ENCODE results near the gene ATOH8. TPM values are rescaled to one million over a fixed set of nuclear protein-coding genes. Genes with fewer than 3 reads are reported as not detected.
A peak's percentile ranks its signal among the peaks of the same experiment; 100 is the strongest.

Gene ATOH8
- total and polyA plus RNA-seq, 8 donors = 1.7 to 13.9 (median 3.5) TPM

DNA sequence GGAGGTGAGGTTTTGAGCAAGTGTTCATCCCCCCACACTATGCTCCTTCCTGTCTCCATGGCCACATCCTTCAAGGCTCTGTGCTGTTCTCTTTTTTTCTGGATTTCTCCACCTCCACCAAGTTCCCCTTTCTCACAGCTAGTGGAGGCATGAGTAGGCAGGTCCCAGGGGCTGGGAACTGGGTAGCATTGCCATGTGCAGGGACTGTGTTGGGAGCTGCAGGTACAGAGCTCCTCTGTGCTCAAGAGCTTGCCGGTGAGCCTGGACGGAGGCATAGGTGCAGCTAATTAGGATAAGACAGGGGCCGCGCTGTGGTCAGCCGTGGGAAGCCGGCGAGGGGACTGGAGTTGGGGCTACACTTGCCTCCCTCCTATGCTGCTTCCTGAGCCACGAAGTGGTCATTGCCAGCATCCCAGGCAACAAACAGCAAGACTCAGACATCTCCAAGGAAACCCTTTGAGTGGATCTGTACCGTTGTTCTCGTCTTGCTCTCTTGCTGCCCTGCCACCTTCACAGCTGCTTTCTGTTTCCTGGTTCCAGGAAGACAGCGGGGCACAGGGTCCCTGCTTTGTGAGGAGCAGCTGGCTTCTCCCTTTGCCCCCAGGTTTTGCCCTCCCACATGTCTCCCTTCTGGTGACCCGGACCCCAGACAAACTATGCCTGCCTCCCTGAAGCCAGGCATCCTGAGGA, 36.9 kb downstream of the ATOH8 start:
- peak in 1 of 4 donors; percentile 23 for ATAC-seq
- intact Hi-C loops (cut with DNase I) = no loop called here
- Histone ChIP-seq H3K27ac (no peak overlapping the region), H3K27me3 (no peaks in the 10 kb centered on the region), H3K4me1 (peaks cover 0 to 20% (median 0%) of the 10 kb centered on the region in 3 donors), H3K4me3 (no peak overlapping the region), H3K9me3 (no peaks in the 10 kb centered on the region), H3K36me3 (no peaks in the 10 kb centered on the region)
- no peak for FAIRE-seq
- WGBS, 2 donors = 75 to 78% methylated on average over 12 of the region's 12 CpGs
- DNase-seq = peak in 2 of 6 donors; percentile 29 to 53
- TF ChIP-seq, protein P1, sequence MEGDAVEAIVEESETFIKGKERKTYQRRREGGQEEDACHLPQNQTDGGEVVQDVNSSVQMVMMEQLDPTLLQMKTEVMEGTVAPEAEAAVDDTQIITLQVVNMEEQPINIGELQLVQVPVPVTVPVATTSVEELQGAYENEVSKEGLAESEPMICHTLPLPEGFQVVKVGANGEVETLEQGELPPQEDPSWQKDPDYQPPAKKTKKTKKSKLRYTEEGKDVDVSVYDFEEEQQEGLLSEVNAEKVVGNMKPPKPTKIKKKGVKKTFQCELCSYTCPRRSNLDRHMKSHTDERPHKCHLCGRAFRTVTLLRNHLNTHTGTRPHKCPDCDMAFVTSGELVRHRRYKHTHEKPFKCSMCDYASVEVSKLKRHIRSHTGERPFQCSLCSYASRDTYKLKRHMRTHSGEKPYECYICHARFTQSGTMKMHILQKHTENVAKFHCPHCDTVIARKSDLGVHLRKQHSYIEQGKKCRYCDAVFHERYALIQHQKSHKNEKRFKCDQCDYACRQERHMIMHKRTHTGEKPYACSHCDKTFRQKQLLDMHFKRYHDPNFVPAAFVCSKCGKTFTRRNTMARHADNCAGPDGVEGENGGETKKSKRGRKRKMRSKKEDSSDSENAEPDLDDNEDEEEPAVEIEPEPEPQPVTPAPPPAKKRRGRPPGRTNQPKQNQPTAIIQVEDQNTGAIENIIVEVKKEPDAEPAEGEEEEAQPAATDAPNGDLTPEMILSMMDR (IDR thresholded peaks at IDR 0.05) = no peak

DNA sequence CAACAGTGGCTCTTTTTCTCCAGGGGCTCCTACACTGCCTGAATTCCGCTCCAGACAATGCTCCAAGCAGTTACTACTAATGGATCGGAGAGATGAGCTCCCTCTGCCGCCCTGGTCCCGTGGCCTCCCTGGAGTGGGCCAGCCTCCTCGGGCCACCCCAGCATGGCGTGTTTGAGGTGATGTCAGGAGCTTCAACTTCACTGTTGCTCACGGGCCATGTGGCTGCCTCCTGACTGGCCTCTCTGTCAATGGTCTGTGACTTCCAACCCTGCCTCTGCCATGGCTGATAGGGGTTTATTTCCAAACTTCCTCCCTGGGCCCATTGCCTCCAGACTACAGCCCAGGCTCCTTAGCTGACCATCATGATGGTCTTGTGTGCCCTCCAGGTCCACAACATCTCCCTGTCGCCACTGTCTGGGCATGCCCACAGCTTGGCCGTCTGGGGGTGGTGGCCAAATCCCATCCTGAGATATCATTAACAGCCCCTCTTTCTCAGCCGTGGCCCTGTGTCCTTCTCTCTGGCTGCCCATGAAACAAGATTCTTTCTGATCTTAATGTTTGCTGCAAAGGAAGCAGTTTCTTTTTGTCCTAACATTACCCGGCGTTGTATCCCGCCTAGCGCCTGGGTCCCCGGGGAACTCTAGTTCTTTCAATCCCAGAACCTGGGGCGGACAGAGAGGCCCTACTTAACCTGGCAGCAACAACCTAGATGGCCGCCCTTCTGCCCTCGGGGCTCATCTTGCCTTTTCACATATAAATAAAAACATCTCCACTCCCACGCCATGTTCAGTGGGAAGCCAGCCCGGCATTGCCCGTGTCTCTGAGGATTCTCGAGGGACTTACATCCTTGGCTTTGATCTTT, 38.1 kb downstream of the ATOH8 start:
- no peak for ATAC-seq
- Histone ChIP-seq H3K9me3 (no peaks in the 10 kb centered on the region), H3K27ac (no peak overlapping the region), H3K4me1 (peaks cover 0 to 20% (median 0%) of the 10 kb centered on the region in 3 donors), H3K4me3 (no peak overlapping the region), H3K36me3 (no peaks in the 10 kb centered on the region), H3K27me3 (no peaks in the 10 kb centered on the region)
- no peak for FAIRE-seq
- DNase-seq = peak in 2 of 6 donors; percentile 33 to 34
- intact Hi-C loops (cut with DNase I) = no loop called here
- TF ChIP-seq, protein P1 (IDR thresholded peaks at IDR 0.05) = no peak
- WGBS, 2 donors = 81 to 86% methylated on average over 22 of the region's 22 CpGs

DNA sequence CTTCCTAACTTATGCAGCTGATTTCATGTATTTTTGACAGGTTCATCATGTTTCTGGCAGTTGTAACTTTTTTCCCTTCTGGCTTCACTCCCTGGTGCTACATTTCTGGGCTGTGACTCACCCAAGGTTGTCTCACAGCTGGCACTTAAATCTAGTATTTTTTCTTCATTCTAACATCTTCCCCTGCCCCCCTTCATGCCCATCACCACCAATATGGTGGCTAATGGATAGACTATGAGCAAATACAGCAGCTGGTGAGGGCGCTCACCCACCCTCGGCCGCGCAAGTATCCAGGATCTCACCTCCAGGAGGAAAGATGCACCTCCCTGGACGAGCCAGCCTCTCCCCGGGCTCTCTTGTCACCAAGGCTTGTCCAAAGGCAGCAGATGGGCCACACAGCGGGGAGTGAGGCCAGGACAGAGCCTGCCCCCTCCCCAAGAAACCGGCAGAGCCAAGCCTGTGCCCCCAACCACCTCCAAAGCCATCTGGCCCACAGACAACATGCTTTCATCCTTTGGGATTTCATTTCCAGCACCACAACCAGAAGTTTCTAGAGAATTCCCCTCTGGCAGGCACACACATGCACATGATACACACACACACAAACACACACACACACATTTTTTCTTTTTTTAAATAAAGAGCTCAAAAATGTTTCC, 39.1 kb downstream of the ATOH8 start:
- 83 to 86% methylated on average over 7 to 8 of the region's 8 CpGs for WGBS, 2 donors
- TF ChIP-seq, protein P1 (IDR thresholded peaks at IDR 0.05) = no peak
- FAIRE-seq (no peak), ATAC-seq (peak; percentile 78 to 84 (median 80)), DNase-seq (peak in 3 of 6 donors; percentile 52 to 64 (median 54))
- peaks cover 0 to 20% (median 0%) of the 10 kb centered on the region in 3 donors for H3K4me1 ChIP-seq
- H3K4me3 ChIP-seq = no peak overlapping the region
- H3K27me3 ChIP-seq = no peaks in the 10 kb centered on the region
- no peaks in the 10 kb centered on the region for H3K9me3 ChIP-seq
- H3K27ac ChIP-seq = no peak overlapping the region
- intact Hi-C loops (cut with DNase I) = no loop called here
- H3K36me3 ChIP-seq = no peaks in the 10 kb centered on the region

DNA sequence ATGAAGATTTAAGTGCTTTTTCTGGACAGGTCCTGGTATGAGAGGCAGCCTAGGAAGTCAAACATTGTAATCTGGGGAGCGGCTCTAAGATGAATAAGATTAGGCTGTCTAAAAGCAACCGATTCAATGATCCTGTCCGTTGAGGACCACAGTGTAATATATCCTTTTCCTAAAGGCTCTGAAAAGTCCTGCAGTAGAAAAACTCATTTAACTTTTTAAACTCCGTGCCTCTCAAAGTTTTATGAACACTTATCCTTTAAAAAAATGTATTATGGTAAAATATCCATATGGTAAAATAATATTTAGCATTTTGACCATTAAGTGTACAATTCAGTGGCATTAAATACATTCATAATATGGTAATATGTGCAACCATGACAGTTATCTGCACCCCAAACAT, 39.8 kb downstream of the ATOH8 start:
- H3K27ac ChIP-seq = peak overlapping the region in 1 of 4 donors; percentile 5
- H3K4me1 ChIP-seq = peaks cover 0 to 20% (median 0%) of the 10 kb centered on the region in 3 donors
- TF ChIP-seq, protein P1 (IDR thresholded peaks at IDR 0.05) = no peak
- no peaks in the 10 kb centered on the region for H3K36me3 ChIP-seq
- H3K27me3 ChIP-seq = no peaks in the 10 kb centered on the region
- intact Hi-C loops (cut with DNase I) = no loop called here
- ATAC-seq (no peak), FAIRE-seq (no peak), DNase-seq (no peak)
- WGBS, 2 donors = 73 to 78% methylated on average over 4 of the region's 4 CpGs
- no peaks in the 10 kb centered on the region for H3K9me3 ChIP-seq
- no peak overlapping the region for H3K4me3 ChIP-seq

All from pancreas (tissue), 10 donors.